ENCODE measurements around the gene ZIM2.
"Not testable (repeated sequence)": the region's sequence is repeated elsewhere in the genome, so short reads cannot be mapped to it uniquely, and the experiment has no call there.

ZIM2 gene

GRCh38 chr19:56840451-56841192 is at the start of gene ZIM2, which contains the start of gene PEG3:
ZIM2 (minus strand) TSS chr19:56840726; CDS start chr19:56824277, 16,449 bp downstream.
PEG3 (minus strand) TSS chr19:56840726; CDS start chr19:56824655, 16,071 bp downstream.
- DNase-seq = no peak

DNA sequence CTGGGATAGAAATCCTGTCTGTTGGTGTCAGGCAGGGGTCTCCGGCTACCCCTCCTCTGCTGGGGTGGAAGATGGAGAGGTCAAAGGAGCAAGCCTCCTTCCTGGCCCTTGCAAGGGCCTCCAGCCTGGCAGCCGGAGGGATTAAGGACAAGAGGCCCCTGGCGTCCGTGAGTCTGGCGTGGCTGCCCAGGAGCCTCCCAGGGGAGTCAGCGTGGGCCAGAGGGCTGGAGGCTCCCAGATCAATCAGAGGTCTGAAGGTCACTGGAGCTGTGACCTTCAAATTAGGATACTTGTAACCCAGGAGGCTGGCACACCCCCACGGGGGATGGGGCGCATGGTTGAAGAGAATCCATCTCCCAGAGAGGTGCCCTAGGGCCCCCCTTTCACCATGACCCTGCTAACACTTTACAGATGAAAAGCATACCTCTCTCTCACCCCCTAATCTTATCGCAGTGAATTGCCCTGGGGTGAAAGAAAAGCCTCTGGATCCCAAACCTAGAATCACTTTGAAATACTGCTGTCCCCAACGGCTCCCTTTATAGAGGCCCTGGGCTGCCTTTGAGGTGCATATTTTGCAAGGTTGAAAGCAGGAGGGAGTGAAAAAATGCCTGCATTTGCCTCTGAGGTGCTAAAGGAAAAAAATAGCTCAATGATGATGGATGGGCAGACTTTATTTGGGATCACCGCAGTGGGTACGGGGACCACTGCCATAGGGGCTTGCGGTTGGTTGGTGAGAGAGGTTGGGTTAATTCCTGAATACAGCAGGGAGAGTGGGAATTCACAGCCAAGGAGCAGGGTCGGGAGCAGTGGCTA is 44.9 kb upstream of the ZIM2 start:
- DNase-seq = no peak

- no peak for DNase-seq
Measured at GRCh38 chr19:56884441-56884840, 43.9 kb upstream of the ZIM2 start.

- no peak for DNase-seq
Measured at GRCh38 chr19:56880592-56881190, 40.2 kb upstream of the ZIM2 start.

DNA sequence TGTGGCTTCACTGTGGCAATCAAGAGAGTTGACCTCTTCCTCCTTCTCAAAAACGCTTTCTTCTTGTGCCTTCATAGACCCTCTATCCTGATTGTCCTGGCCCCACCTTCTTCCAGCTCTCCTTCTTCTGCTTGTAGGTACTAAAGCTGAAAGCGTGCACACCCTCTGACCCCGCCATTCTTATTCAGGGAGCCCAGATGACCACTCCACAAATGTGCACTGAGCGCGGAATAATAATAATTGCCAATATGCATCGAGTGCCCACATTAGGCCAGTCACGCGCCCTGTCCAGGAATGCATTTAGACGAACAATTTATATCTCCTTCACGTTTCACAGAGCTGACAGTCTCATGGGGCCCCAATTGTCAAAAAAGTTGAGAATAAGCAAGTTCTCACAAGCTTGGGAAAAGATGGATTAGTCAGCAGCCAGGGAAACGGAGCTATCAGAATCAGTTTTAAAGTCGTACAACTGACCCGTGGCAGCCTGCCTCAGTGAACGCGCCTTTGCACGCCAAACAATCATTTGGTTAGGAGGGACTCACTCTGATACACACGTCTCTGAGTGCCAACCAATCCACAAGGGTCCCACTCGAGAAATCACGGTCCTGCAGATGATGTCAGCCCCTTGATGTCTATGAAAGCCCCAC is 36.7 kb upstream of the ZIM2 start:
- DNase-seq = no peak

DNA sequence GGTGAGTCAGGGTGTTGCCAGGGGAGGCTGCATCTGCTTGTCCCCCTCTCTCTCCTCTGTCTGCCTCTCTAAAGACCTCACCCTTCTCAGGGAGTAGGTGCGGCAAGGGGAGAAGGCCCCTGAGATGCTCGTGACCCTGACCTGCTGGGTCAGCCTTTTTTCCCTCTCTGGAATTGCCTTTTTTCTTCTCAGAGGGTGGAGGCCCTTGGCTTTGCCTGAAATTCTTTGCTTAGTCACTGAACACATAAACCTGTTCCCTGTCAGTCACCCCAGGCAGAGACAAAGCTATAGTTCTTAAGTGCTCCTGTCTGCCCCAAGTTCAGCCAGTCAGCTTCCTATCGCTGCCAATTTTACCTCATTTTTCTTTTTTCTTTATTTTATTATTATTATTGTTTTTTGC is 35.2 kb upstream of the ZIM2 start:
- no peak for DNase-seq

GRCh38 chr19:56874530-56874929 is 34.0 kb upstream of the ZIM2 start:
- DNase-seq = no peak

DNA sequence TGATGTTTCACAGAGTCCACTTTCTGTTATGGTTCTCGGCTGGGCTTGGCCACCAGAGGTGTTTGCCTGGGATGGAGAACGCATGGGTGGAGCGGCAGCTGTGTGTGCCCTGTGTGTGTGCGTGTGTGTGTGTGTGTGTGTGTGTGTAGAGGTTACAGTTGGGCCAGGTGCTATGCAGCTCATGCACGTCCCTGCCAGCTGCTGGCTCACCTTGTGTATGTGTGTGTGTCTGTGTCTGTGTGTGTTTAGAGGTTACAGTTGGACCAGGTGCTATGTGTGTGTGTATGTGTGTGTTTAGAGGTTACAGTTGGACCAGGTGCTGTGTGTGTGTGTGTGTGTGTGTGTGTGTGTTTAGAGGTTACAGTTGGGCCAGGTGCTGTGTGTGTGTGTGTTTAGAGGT is 33.0 kb upstream of the ZIM2 start:
- no peak for DNase-seq

DNA sequence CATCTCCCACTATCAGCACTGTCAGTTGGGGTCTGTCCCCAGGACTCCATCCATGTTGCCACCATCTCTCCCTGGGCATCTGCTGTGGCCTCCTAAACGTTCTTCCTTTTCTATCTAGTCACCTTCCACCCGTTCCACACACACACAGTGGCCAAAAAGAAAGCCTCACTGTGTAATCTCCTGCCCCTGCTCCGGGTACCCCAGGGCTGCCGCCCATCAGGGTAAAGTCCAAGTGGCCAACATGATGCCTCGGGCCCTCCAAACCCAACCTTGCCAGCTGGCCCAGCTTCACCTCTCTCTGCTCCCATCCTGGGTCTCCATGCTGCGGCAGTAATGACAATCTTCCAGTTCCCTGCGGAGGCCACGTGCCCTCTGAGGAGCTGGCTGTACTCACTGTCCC is 29.4 kb upstream of the ZIM2 start:
- DNase-seq = no peak

GRCh38 chr19:56868446-56868845 is 27.9 kb upstream of the ZIM2 start:
- no peak for DNase-seq

- DNase-seq = no peak
Measured at GRCh38 chr19:56866538-56866937, 26.0 kb upstream of the ZIM2 start.

- no peak for DNase-seq
Measured at GRCh38 chr19:56864443-56865125, 24.1 kb upstream of the ZIM2 start.

DNA sequence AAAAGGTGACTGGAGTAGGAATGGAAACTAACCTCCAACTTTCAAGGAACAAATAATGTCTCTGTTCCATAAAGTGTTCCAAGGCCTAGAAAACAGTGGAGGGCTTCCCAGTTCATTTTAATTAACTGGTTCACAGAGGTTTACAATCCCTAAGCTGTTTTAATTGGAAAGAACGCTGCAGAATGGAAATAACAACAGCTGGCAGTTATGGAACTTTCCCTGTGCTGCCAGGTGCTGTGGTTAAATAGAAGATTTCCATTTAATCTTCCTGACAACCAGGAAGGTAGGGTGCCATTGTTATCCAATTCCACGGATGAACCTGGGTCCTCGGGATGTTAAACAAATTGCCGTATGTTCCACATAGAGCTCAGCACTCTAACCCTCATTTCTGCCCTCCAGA is 22.2 kb upstream of the ZIM2 start:
- no peak for DNase-seq

DNA sequence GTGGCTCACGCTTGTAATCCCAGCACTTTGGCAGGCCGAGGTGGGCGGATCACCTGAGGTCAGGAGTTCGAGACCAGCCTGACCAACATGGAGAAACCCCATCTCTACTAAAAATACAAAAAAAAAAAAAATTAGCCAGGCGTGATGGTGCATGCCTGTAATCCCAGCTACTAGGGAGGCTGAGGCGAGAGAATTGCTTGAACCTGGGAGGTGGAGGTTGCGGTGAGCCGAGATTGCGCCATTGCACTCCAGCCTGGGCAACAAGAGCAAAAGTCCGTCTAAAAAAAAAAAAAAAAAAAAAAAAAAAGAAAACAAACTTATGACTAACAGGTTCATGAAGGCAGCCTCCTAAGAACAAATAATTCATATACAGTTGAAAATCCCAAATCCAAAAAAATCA is 19.9 kb upstream of the ZIM2 start:
- DNase-seq = not testable (repeated sequence)

DNA sequence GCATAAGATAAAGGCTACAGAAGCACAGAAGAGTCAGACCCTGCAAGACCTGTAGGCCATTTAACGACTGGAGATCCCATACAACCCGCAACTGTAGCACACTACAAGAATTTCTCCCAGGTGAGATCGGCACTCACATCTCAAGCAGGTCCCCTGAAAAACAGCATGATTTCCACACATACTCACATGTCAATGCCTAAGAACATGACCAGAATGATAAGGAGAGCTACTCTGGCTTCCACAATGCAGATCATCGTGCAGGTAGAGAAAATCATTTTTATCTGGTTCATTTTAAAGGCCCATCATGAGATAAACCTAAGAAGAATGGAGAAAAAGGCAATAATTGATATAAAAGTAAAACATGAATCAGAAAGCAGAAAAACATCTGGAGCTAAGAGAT is 17.5 kb upstream of the ZIM2 start:
- no peak for DNase-seq

DNA sequence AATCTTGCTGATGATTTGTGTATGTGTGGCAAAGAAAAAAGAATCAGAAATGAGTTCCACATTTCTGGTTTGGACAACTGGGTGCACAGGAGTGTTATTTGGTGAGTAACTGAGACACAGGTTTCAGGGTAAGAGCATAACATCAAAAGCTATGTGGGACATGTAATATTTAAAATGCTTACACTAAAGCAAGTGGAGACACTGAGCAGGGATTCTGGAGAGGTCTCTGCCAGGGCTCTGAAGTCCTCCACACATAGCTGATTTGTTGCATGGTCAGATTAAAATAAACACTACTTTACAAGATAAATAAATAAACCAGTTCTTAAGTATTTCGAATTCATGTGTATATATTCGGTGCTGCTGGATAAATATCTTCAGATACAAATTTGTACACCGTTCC is 16.3 kb upstream of the ZIM2 start:
- no peak for DNase-seq

- not testable (repeated sequence) for DNase-seq
Measured at GRCh38 chr19:56852361-56852760, 11.8 kb upstream of the ZIM2 start.

DNA sequence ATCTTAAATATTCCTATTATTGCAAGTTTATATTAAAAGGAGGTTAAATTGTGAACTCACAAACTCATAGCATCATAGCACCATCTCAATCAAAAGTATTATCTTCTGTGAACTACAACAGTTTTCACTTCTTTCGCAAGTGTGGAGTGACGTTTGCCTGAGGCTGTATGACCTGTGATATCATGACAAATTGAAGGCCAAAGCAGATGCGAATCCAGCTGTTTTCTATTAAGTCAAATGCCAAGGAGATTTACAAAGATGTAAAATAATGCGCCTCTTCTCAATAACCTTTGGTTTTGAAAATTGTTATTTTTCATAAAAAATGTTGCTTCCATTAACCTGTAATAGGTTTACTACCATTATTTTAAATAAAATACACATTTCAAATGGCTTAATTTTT is 7.6 kb upstream of the ZIM2 start:
- DNase-seq = no peak

DNA sequence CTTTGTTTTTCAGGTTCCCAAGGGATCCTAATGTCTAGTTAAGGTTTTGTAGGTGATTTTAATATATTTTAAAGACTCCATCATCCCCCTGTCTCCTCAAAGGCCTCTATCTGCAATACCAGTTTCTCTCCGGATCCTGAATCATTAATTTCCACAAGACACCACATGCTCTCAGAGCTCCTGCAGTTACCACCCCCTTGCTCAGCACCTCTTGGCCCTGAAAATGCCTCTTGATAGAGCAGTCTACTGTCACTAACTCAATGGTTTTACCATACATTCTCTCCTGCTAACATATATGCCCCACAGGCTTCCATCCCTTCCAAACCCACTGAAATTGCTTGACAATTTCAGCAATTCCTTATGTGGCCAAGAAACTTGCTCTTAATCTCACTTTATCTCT is 1.9 kb upstream of the ZIM2 start:
- no peak for DNase-seq

DNA sequence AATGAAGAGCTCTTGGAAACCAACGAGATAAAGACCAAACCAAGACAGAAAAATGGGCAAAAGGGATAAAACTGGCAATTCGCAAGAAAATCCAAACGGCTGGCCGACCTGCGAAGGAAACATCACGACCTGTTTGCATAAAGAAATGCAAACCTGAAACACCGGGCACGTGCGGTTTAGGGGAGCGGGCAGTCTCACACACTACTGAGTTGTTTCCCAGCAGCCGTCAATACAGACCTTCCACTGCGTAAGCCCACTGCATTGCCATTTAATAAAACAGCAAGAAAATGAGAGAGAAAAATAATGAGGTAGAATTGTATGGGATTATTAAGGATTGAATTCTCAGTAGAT is 642 bp upstream of the ZIM2 start:
- DNase-seq = no peak

DNA sequence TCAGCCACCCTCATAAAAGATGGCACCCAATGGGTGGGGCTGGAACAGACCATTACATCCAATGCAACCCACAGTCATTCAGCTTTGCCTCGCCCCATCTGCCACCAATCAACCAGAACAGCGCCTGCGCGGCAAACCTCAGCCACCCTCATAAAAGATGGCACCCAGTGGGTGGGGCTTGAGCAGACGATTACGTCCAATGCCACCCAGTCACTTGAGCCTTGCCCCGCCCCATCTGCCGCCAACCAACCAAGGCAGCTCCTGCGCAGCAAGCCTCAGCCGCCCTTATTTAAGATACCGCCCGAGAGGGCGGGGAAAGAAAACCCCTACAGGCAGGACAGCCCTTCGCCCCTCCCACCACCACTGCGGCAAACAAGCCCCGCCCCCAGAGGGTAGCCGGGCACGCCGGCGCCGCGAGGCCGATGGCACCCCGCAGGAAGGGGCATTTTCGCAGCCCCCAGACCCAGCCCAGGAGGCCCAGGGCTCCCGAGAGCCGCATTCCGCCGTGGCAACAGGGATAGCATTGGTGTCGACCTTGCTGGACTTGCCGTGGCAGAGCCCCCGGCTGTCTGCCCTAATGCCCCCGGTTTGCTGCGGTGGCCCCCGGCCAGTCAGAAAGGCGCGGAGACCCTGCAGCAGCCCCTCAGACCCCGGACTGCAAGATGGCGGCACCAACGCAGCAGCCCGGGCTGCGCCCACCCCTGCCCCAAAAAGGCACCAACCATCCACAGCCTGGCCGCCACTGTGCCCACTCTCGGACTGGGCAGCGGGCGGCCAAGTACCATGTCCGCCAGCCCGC is 675 bp downstream of the ZIM2 start:
- DNase-seq = no peak

All from CD4-positive, alpha-beta T cell treated with Interleukin-17A for 4 hours (primary cell).